Brain microvascular endothelial cell (primary cell): ENCODE results near the gene TBXA2R.
"Not testable (repeated sequence)": the region's sequence is repeated elsewhere in the genome, so short reads cannot be mapped to it uniquely, and the experiment has no call there.

Source experiments
- DNase-seq: peaks from one replicate; pipeline ENCODE4 v3.0.0-alpha.2; 2020
- H3K27ac ChIP-seq: fragments of 250-450 bp; sonication (Bioruptor Pico); 2 replicates; pipeline ENCODE4 v1.5.1; 2020; ENCODE audit warnings: mild to moderate bottlenecking, moderate library complexity
- H3K27me3 ChIP-seq: fragments of 250-450 bp; sonication (Bioruptor Pico); replicated peaks from 2 replicates; pipeline ENCODE4 v1.5.1; 2020; ENCODE audit warnings: mild to moderate bottlenecking
- H3K36me3 ChIP-seq: fragments of 250-450 bp; sonication (Bioruptor Pico); replicated peaks from 2 replicates; pipeline ENCODE4 v1.5.1; 2020; ENCODE audit warnings: mild to moderate bottlenecking
- H3K4me3 ChIP-seq: 2 replicates; pipeline ENCODE4 v1.5.1; 2011; ENCODE audit warnings: low read depth, mild to moderate bottlenecking, control low read depth, low read length, moderate library complexity
- in situ Hi-C: cut with HindIII; loops from 2 replicates; pipeline ENCODE4 v1.10.0; 2017; ENCODE audit warnings: low sequenced_read_pairs, low pct_ligation_motif_present
- TF ChIP-seq, protein P1 (sequence below): IDR thresholded peaks from 2 replicates; pipeline ENCODE4 v1.5.1; 2011; ENCODE audit warnings: low read depth, mild to moderate bottlenecking, moderate library complexity, low read length, control low read depth, inconsistent platforms; ENCODE audit errors: missing control alignments

Gene TBXA2R

DNA sequence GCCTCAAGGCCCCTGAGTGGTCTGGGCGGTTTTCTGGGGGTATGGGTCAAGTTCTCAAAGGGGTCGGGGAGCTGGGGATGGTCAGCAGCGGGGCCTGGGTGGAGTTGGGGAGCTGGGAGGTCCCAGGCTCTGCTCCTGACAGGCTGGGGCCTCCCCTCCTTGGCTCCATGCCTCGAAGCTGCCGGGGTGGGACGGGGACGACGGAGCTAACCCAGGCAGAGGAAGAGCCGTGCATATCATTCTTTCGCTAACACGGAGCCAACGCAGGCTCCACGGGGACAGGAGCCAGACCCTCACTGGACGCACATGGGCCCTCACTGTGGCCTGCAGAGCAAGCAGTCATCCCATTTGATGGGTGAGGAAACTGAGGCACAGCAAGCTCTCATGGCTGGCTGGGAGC lies 45.7 kb upstream of the TBXA2R start:
- no peak overlapping the region for H3K4me3 ChIP-seq
- no peaks in the 10 kb centered on the region for H3K27me3 ChIP-seq
- TF ChIP-seq, protein P1, sequence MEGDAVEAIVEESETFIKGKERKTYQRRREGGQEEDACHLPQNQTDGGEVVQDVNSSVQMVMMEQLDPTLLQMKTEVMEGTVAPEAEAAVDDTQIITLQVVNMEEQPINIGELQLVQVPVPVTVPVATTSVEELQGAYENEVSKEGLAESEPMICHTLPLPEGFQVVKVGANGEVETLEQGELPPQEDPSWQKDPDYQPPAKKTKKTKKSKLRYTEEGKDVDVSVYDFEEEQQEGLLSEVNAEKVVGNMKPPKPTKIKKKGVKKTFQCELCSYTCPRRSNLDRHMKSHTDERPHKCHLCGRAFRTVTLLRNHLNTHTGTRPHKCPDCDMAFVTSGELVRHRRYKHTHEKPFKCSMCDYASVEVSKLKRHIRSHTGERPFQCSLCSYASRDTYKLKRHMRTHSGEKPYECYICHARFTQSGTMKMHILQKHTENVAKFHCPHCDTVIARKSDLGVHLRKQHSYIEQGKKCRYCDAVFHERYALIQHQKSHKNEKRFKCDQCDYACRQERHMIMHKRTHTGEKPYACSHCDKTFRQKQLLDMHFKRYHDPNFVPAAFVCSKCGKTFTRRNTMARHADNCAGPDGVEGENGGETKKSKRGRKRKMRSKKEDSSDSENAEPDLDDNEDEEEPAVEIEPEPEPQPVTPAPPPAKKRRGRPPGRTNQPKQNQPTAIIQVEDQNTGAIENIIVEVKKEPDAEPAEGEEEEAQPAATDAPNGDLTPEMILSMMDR = no peak
- in situ Hi-C loops = no loop called here
- DNase-seq = no peak
- no peak overlapping the region for H3K27ac ChIP-seq
- H3K36me3 ChIP-seq = peaks cover 32% of the 10 kb centered on the region

DNA sequence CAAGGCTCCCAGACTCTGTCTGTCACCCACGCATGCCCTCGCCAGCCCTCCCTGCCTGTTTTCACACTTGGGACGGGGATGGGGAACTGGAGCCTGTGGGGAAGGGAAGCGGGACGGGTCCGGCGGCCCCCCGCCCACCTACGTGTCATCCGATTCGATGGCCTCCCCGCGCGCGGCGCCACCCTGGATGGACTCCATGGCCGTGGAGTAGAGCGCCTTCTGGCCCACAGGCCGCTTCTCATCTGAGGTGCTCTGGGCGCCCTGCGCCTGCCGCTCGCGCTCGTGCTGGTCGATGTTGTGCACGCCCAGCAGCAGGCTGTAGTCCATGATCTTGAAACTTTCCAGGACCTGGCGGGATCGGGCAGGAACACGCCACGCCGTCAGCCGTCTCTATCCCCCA lies 45.0 kb upstream of the TBXA2R start:
- TF ChIP-seq, protein P1 = no peak
- peaks cover 24% of the 10 kb centered on the region for H3K36me3 ChIP-seq
- no peak overlapping the region for H3K4me3 ChIP-seq
- no peaks in the 10 kb centered on the region for H3K27me3 ChIP-seq
- in situ Hi-C loops = no loop called here
- H3K27ac ChIP-seq = no peak overlapping the region
- DNase-seq = no peak

DNA sequence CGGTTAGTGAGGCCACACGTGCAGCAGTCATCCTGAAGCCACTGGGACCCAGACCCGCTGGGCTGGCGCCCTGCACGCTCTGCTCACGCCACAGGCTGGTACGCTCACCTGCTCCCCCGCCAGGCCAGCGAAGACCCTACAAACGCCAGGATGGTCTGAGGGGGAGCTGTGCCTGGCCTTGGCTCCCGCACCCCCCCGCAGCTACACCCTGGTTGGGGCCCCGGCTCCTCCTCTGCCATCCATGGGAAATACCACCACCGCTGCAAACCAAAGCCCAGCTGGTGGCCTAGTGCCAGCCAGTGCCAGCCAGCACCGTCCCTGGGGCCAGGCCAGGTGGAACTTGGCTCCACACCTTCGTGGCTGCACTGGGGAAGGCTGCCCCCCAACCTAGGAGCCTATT lies 43.2 kb upstream of the TBXA2R start:
- H3K27me3 ChIP-seq = no peaks in the 10 kb centered on the region
- in situ Hi-C loops = no loop called here
- H3K36me3 ChIP-seq = peaks cover 36% of the 10 kb centered on the region
- H3K4me3 ChIP-seq = no peak overlapping the region
- no peak for DNase-seq
- no peak overlapping the region for H3K27ac ChIP-seq
- TF ChIP-seq, protein P1 = no peak

DNA sequence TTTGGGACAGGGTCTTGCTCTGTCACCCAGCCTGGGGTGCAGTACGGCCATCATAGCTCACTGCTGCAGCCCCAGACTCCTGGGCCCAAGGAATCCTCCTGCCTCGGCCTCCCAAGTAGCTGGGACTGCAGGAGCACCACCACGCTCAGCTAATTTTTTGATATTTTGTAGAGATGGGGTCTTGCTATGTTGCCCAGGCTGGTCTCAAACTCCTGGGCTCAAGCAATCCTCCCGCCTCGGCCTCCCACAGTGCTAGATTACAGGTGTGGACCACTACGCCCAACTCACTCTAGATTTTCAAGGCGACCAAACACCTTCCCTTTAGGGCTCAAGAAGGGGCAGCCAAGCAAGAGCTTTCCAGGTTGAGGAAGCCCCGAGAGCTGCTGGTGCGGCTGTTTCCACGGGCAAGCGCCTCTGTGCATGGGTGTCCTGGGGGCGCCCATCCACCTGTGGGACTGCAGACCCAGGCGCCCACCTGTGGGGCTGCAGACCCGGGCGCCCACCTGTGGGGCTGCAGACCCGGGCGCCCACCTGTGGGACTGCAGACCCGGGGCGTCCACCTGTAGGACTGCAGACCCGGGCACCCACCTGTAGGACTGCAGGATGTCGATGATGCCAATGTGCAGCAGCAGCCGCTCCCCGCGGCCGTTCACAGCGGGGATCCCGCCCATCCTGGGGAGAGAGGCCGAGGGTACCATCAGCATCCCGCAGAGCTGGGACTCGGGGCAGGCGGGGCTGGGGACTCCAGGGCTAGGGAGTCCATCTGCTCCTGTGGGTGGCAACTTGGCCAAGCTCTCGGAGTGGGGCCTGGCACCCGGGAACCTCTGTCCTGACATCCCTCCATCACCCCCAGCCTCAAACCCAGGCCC lies 41.6 kb upstream of the TBXA2R start:
- no peaks in the 10 kb centered on the region for H3K27me3 ChIP-seq
- DNase-seq = no peak
- peaks cover 39% of the 10 kb centered on the region for H3K36me3 ChIP-seq
- TF ChIP-seq, protein P1 = no peak
- no peak overlapping the region for H3K4me3 ChIP-seq
- in situ Hi-C loops = no loop called here
- no peak overlapping the region for H3K27ac ChIP-seq

DNA sequence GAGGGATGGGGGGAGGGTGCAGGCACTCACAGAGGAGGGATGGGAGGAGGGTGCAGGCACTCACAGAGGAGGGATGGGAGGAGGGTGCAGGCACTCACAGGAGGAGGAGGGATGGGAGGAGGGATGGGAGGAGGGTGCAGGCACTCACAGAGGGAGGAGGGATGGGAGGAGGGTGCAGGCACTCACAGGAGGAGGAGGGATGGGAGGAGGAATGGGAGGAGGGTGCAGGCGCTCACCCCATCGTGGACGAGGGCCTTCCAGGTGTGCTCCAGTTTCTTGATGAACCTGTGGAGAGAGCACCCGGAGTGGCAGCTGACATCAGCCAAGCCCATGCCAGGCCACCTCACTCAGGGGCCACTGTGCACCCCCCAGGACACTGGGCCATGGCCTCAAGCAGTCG lies 40.4 kb upstream of the TBXA2R start:
- in situ Hi-C loops = not testable (repeated sequence)
- peaks cover 37% of the 10 kb centered on the region for H3K36me3 ChIP-seq

DNA sequence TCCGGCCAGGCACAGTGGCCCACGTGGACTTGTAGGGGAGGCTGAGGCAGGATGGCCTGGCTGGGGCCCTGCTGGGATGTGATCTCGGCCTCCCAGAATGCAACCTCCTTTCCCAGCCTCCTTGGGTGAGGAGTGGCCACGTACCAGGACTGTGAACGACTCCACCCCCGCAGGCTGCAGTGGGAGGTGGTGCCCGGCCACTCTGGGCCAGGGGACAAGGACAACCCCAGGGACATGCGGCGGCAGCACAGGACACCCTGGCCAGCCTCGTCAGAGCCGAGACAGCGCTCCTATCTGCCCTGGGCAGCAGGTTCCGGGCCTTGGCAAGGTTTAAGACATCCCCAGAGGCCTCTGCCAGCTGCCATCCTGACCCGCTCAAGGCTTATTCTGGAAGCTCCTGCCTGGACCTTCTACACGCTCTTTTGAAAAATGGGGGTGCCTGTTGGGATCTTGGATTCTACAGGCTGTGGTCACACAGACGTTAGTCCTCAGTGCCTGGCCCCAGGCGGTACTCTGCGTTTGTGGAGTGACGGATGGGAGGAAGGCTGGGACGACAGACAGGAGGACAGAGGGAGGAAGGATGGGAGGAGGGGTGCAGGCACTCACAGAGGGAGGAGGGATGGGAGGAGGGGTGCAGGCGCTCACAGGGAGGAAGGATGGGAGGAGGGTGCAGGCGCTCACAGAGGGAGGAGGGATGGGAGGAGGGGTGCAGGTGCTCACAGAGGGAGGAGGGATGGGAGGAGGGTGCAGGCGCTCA lies 39.8 kb upstream of the TBXA2R start:
- no peak for DNase-seq
- Histone ChIP-seq H3K4me3 (no peak overlapping the region), H3K36me3 (peaks cover 40% of the 10 kb centered on the region), H3K27ac (no peak overlapping the region), H3K27me3 (no peaks in the 10 kb centered on the region)
- TF ChIP-seq, protein P1 = no peak
- in situ Hi-C loops = no loop called here

More for the DNA sequence above, 40.4 kb upstream of the TBXA2R start:
- H3K4me3 ChIP-seq, H3K27me3 ChIP-seq, DNase-seq, H3K27ac ChIP-seq: not testable (repeated sequence)
